ENCODE results near the gene RAPH1.
"Not testable (repeated sequence)": the region's sequence is repeated elsewhere in the genome, so short reads cannot be mapped to it uniquely, and the experiment has no call there.

Gene RAPH1

GRCh38 chr2:203548887-203549286, 13.8 kb upstream of the RAPH1 start:
- DNase-seq (no peak), ATAC-seq (no peak)

- DNase-seq (no peak), ATAC-seq (peak; percentile 46)
Measured at GRCh38 chr2:203547356-203547755, 12.3 kb upstream of the RAPH1 start.

GRCh38 chr2:203544402-203544801, 9.3 kb upstream of the RAPH1 start:
- ATAC-seq, result no peak

GRCh38 chr2:203543898-203544328, 8.8 kb upstream of the RAPH1 start:
- DNase-seq, result no peak
- ATAC-seq, result no peak

More at GRCh38 chr2:203544402-203544801, 9.3 kb upstream of the RAPH1 start:
- DNase-seq, result no peak

- DNase-seq, ATAC-seq: not testable (repeated sequence)
Measured at GRCh38 chr2:203540598-203540997, 5.5 kb upstream of the RAPH1 start.

- DNase-seq, ATAC-seq: not testable (repeated sequence)
Measured at GRCh38 chr2:203538237-203538636, 3.1 kb upstream of the RAPH1 start.

- not testable (repeated sequence) for ATAC-seq, DNase-seq
Measured at GRCh38 chr2:203536586-203536951, 1.5 kb upstream of the RAPH1 start.

- DNase-seq (no peak), ATAC-seq (no peak)
Measured at GRCh38 chr2:203535784-203536585, 884 bp upstream of the RAPH1 start.

- peak; percentile 46 for DNase-seq
- ATAC-seq, result peak; percentile 50
Measured at GRCh38 chr2:203534621-203535077, 452 bp downstream of the RAPH1 start.

GRCh38 chr2:203533676-203534591, 1.2 kb downstream of the RAPH1 start:
- no peak for DNase-seq
- peak; percentile 44 for ATAC-seq

- DNase-seq, result no peak
- no peak for ATAC-seq
Measured at GRCh38 chr2:203532957-203533658, 2.0 kb downstream of the RAPH1 start.

- DNase-seq (no peak), ATAC-seq (no peak)
Measured at GRCh38 chr2:203527719-203528118, 7.4 kb downstream of the RAPH1 start.

GRCh38 chr2:203513268-203513667, 21.8 kb downstream of the RAPH1 start:
- DNase-seq, ATAC-seq: not testable (repeated sequence)

- no peak for ATAC-seq
Measured at GRCh38 chr2:203510941-203511305, 24.2 kb downstream of the RAPH1 start.

GRCh38 chr2:203510256-203510940, 24.7 kb downstream of the RAPH1 start:
- no peak for ATAC-seq

More at GRCh38 chr2:203510941-203511305, 24.2 kb downstream of the RAPH1 start:
- DNase-seq, result no peak

GRCh38 chr2:203503460-203503859, 31.6 kb downstream of the RAPH1 start:
- not testable (repeated sequence) for DNase-seq, ATAC-seq

More at GRCh38 chr2:203510256-203510940, 24.7 kb downstream of the RAPH1 start:
- no peak for DNase-seq

GRCh38 chr2:203501873-203502272, 33.2 kb downstream of the RAPH1 start:
- DNase-seq (no peak), ATAC-seq (no peak)

- ATAC-seq (no peak), DNase-seq (no peak)
Measured at GRCh38 chr2:203500951-203501350, 34.1 kb downstream of the RAPH1 start.

- DNase-seq, result no peak
- no peak for ATAC-seq
Measured at GRCh38 chr2:203500297-203500696, 34.8 kb downstream of the RAPH1 start.

GRCh38 chr2:203498161-203498560, 36.9 kb downstream of the RAPH1 start:
- DNase-seq, result no peak
- peak; percentile 71 for ATAC-seq

- DNase-seq (no peak), ATAC-seq (no peak)
Measured at GRCh38 chr2:203492965-203493364, 42.1 kb downstream of the RAPH1 start.

Data from stimulated activated naive CD8-positive, alpha-beta T cell treated with anti-CD3 and anti-CD28 coated beads, Interleukin-15, Interleukin-2, amounts not matched to agents 100 U/mL and 50 U/mL, for 24 hours (primary cell).